HepG2 (cell line): ENCODE data around the gene TFDP1. TPM values are rescaled to one million over a fixed set of nuclear protein-coding genes. Genes with fewer than 3 reads are reported as not detected.

Experiments
- ATAC-seq: fragments of 200-7000 bp; cut with Tn5 transposase; 3 replicates; pipeline ENCODE4 v1.9.1; 2020; ENCODE audit warnings: mild to moderate bottlenecking, moderate library complexity
- BruUV-seq: library from RNA; stranded (reverse); fragments of 400-500 nt; replicated peaks from 2 replicates; lab custom pipeline; 2021; lab: Mats Ljungman, UMichigan
- CTCF ChIA-PET: fragments of 300-600 bp; formaldehyde crosslinking; extraction: SDS; loops from one replicate; lab custom pipeline; 2021; ENCODE audit warnings: low total read pairs, inconsistent platforms, low intra/inter-chr PET ratio; lab: Yijun Ruan, JAX
- POLR2A ChIA-PET: fragments of 350-600 bp; sonication (Branson Sonifier 250); formaldehyde crosslinking; loops from one replicate; lab custom pipeline; 2020; ENCODE audit warnings: antibody characterized with exemption, inconsistent platforms; lab: Yijun Ruan, JAX
- DNase-seq: peaks from one replicate; pipeline ENCODE4 v3.0.0-alpha.2; 2015; ENCODE audit warnings: low spot score
- FAIRE-seq: peaks from 3 replicates; lab custom pipeline; 2011; peaks lifted over from hg19 to GRCh38; lab: Jason Lieb, UNC
- H2AFZ ChIP-seq: one replicate; pipeline ENCODE4 v1.6.1; 2011; ENCODE audit warnings: low read length, inconsistent platforms
- H3K27ac ChIP-seq: fragments of 300-600 bp; 3 replicates; pipeline ENCODE4 v1.8.0; 2011; ENCODE audit warnings: mixed run types, mild to moderate bottlenecking, mixed read lengths, low read length, inconsistent platforms; ENCODE audit not compliant: insufficient read depth; ENCODE audit errors: extremely low read length
- H3K27me3 ChIP-seq, 2 experiments: fragments of 200-600 bp in 1 of 2; 2 replicates in 1 of 2; 3 replicates in 1 of 2; pipeline versions ENCODE4 v1.6.0 to v1.8.0; 2011; ENCODE audit warnings: low read length in 2 of 2, mild to moderate bottlenecking in 2 of 2, moderate library complexity in 2 of 2, inconsistent platforms in 1 of 2; ENCODE audit not compliant: insufficient read depth in 2 of 2, control insufficient read depth in 1 of 2
- H3K36me3 ChIP-seq, 2 experiments: fragments of 200-600 bp in 1 of 2; replicated peaks in 1 of 2; 2 replicates in 1 of 2; 3 replicates in 1 of 2; pipeline versions ENCODE4 v1.5.1 to v1.8.0; 2011; ENCODE audit warnings: low read length in 2 of 2, inconsistent platforms in 1 of 2; ENCODE audit not compliant: insufficient read depth in 2 of 2, control insufficient read depth in 1 of 2
- H3K4me1 ChIP-seq: 2 replicates; pipeline ENCODE4 v1.5.1; 2012; ENCODE audit warnings: low read length, inconsistent platforms; ENCODE audit not compliant: insufficient read depth
- H3K4me2 ChIP-seq: 2 replicates; pipeline ENCODE4 v1.6.0; 2011; ENCODE audit warnings: low read depth, low read length, inconsistent platforms
- H3K4me3 ChIP-seq, 3 experiments: fragments of 200-600 bp in 1 of 3; sonication (generic), shearing (Covaris generic) in 1 of 3; replicated peaks in 1 of 3; 2 replicates each; pipeline ENCODE4 v1.5.1; 2011 to 2016; ENCODE audit warnings: low read length in 3 of 3, inconsistent platforms in 2 of 3, low read depth in 2 of 3, mild to moderate bottlenecking in 2 of 3, control low read depth in 1 of 3, mixed read lengths in 1 of 3; ENCODE audit not compliant: insufficient read depth in 1 of 3
- H3K79me2 ChIP-seq: one replicate; pipeline ENCODE4 v1.6.1; 2011; ENCODE audit warnings: low read length, inconsistent platforms; ENCODE audit not compliant: insufficient read depth
- H3K9ac ChIP-seq: 2 replicates; pipeline ENCODE4 v1.6.0; 2011; ENCODE audit warnings: mild to moderate bottlenecking, low read depth, low read length, inconsistent platforms; ENCODE audit not compliant: insufficient read depth
- H3K9me3 ChIP-seq: 2 replicates; pipeline ENCODE4 v1.5.1; 2012; ENCODE audit warnings: mild to moderate bottlenecking, low read length
- H4K20me1 ChIP-seq: 2 replicates; pipeline ENCODE4 v1.6.0; 2011; ENCODE audit warnings: inconsistent platforms, mild to moderate bottlenecking, low read length, moderate library complexity; ENCODE audit not compliant: insufficient read depth
- AGO2 ChIP-seq: fragments of 200-400 bp; formaldehyde crosslinking; optimal IDR thresholded peaks from 2 replicates; pipeline ENCODE3; 2017; ENCODE audit warnings: mild to moderate bottlenecking, low read depth, low read length, moderate library complexity
- ZNF598 ChIP-seq: sonication (generic); formaldehyde crosslinking; IDR thresholded peaks from 2 replicates; pipeline ENCODE4 v1.5.1; 2020; ENCODE audit warnings: mild to moderate bottlenecking, missing genetic modification reagents, borderline replicate concordance
- WGBS: methylation state at CpG from one replicate; pipeline ENCODE4 v1.1.6; 2017; ENCODE audit warnings: low lambda C conversion rate; 5-methylcytosine and 5-hydroxymethylcytosine counted together
- in situ Hi-C: cut with HindIII; loops from 2 replicates; pipeline ENCODE4 v1.10.0; 2017; ENCODE audit warnings: low pct_unique_long_range_greater_than_20kb; ENCODE audit not compliant: extremely low pct_ligation_motif_present
- intact Hi-C: fragments of 100-400 bp; cut with micrococcal nuclease; formaldehyde crosslinking; loops from one replicate; pipeline ENCODE4 v1.10.0; 2022; ENCODE audit not compliant: unreplicated experiment
- polyA plus RNA-seq, 8 experiments: library from polyadenylated mRNA; depleted of rRNA in 3 of 8; stranded (reverse) in 7 of 8; unstranded in 1 of 8; fragments of >200 nt; fragmentation: Illumina TruSeq in 4 of 8; extraction: Trizol in 4 of 8; gene quantifications; 2 replicates each; pipeline versions ENCODE4 v1.2.1 to v1.2.3, GENCODE V29; 2011 to 2016; ENCODE audit warnings: low read depth in 4 of 8, missing spikeins in 1 of 8, mixed read lengths in 1 of 8; ENCODE audit not compliant: insufficient read depth in 1 of 8
- total RNA-seq, 5 experiments: library from RNA; depleted of rRNA; stranded (reverse); fragments of >200 nt; fragmentation: Illumina TruSeq; extraction: Trizol; gene quantifications; 2 replicates each; pipeline ENCODE4 v1.2.3, GENCODE V29; 2016; ENCODE audit warnings: low read depth in 1 of 5
- TF ChIP-seq, protein P1 (sequence below): sonication (generic); formaldehyde crosslinking; IDR thresholded peaks from 2 replicates; pipeline ENCODE4 v1.5.0; 2020; ENCODE audit warnings: mild to moderate bottlenecking, missing genetic modification reagents
- TF ChIP-seq, protein P2 (sequence below): sonication (generic); formaldehyde crosslinking; IDR thresholded peaks from 2 replicates; pipeline ENCODE4 v1.5.0; 2020; ENCODE audit warnings: missing genetic modification reagents
- TF ChIP-seq, protein P3 (sequence below): sonication (generic); formaldehyde crosslinking; conservative IDR thresholded peaks from 2 replicates; pipeline ENCODE4 v1.8.1; 2023; ENCODE audit warnings: missing genetic modification reagents
- TF ChIP-seq, protein P4 (sequence below): sonication (generic); formaldehyde crosslinking; conservative IDR thresholded peaks from 2 replicates; pipeline ENCODE4 v1.4.0; 2020; ENCODE audit warnings: missing genetic modification reagents

TFDP1 gene
- total and polyA plus RNA-seq, 2 of the 13 experiments (the other 11 are each of a cell fraction or from before 2014, with no cell fraction given) = 38.0 to 84.2 TPM

DNA sequence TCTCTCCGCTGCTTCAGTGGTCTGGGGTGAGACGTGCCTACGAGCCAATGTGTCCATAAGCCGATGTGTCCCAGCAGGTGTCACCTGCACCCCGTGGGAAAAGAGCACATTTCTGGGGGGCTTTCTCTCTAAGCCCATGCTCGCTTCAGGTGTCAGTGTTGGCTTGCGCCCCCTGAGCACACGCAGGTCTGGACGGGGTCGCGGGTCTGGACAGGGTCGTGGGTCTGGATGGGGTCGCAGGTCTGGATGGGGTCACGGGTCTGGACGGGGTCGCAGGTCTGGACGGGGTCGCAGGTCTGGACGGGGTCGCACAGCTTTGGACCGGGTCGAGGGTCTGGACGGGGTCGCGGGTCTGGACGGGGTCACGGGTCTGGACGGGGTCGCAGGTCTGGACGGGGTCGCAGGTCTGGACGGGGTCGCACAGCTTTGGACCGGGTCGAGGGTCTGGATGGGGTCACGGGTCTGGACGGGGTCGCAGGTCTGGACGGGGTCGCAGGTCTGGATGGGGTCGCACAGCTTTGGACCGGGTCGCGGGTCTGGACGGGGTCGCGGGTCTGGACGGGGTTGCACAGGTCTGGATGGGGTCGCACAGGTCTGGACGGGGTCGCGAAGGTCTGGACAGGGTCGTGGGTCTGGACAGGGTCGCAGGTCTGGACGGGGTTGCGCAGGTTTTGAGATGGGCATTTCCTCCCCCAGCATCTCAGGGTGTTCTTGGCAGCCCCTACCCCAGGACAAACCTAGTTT is 24.5 kb upstream of the TFDP1 start:
- no peak for FAIRE-seq
- no peak overlapping the region for H3K9ac ChIP-seq
- intact Hi-C loops = loop anchor here (5.0 kb wide), 1 partner anchor 68 kb away; the partner anchor contains the start of gene DCUN1D2
- WGBS = 87% methylated on average over 56 of the region's 56 CpGs
- H3K79me2 ChIP-seq = no peaks in the 10 kb centered on the region
- no peaks in the 10 kb centered on the region for H3K27me3 ChIP-seq
- no peaks in the 10 kb centered on the region for H4K20me1 ChIP-seq
- in situ Hi-C loops = loop anchor here (5.0 kb wide), 1 partner anchor 103 kb away; no protein-coding TSS in a partner anchor
- POLR2A ChIA-PET = no interaction called here
- H3K36me3 ChIP-seq = no peaks in the 10 kb centered on the region
- DNase-seq = no peak
- no peak overlapping the region for H3K27ac ChIP-seq
- no peak overlapping the region for H3K4me2 ChIP-seq
- TF ChIP-seq AGO2 = peak; percentile 20
- TF ChIP-seq, protein P1, sequence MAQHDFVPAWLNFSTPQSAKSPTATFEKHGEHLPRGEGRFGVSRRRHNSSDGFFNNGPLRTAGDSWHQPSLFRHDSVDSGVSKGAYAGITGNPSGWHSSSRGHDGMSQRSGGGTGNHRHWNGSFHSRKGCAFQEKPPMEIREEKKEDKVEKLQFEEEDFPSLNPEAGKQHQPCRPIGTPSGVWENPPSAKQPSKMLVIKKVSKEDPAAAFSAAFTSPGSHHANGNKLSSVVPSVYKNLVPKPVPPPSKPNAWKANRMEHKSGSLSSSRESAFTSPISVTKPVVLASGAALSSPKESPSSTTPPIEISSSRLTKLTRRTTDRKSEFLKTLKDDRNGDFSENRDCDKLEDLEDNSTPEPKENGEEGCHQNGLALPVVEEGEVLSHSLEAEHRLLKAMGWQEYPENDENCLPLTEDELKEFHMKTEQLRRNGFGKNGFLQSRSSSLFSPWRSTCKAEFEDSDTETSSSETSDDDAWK (CRISPR knock-in tag) = no peak
- TF ChIP-seq, all 625 proteins: peak for 1
- Histone ChIP-seq H3K4me3 (no peak overlapping the region), H3K4me1 (peaks cover 27% of the 10 kb centered on the region), H2AFZ (no peak overlapping the region), H3K9me3 (no peaks in the 10 kb centered on the region)
- BruUV-seq = no TSS peak
- no peak for ATAC-seq
- CTCF ChIA-PET = no interaction called here

DNA sequence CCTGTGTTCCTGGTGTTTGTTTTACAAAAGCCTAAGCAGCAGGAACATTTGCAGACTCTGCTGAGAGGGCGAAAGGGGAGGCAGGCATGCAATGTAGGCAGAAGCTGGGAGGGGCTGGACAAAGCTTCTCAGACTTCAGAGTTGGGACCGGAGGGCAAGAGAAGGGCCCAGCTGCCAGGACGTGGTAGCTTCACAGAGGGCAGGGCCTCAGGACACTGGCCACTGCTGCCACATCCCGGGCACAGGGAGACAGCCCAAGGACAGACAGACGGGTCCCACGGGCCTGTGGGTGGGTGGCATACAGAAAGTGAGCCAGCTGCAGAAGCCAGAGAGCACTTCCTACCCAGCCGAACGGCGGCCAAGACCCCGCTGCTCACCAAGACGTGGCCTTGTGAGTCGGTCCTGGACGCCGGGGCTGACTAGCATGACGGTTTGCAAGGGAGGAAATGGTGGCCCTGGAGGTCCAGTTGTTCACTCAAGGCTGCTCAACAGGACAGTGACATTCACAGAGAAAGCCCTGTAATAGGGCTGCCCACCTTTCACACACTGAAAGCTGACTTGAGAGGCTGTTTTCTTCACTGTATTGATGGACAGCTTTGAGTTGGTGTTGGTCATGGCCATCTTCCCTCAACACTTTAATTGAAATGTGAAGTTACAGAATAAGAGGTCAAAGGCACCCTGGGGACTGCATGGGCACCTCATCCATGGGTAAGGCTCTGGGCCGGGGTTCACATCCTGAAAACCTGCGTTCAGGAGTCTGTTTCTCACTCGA is 23.7 kb upstream of the TFDP1 start:
- no peaks in the 10 kb centered on the region for H4K20me1 ChIP-seq
- H3K9me3 ChIP-seq = no peaks in the 10 kb centered on the region
- ATAC-seq (no peak), DNase-seq (no peak), FAIRE-seq (no peak)
- no TSS peak for BruUV-seq
- no peak overlapping the region for H3K9ac ChIP-seq
- intact Hi-C loops (loop anchor here (5.0 kb wide), 1 partner anchor 69 kb away; the partner anchor contains the start of gene DCUN1D2), in situ Hi-C loops (loop anchor here (5.0 kb wide), 1 partner anchor 104 kb away; no protein-coding TSS in a partner anchor)
- H3K36me3 ChIP-seq = no peaks in the 10 kb centered on the region
- H3K4me1 ChIP-seq = peaks cover 27% of the 10 kb centered on the region
- H2AFZ ChIP-seq = no peak overlapping the region
- ChIA-PET POLR2A (no interaction called here), CTCF (interaction anchor here (1.4 kb wide), 1 partner anchor 103 kb away, joined by 4 read pairs; no protein-coding TSS in a partner anchor)
- H3K4me2 ChIP-seq = peak overlapping the region; percentile 88
- no peaks in the 10 kb centered on the region for H3K27me3 ChIP-seq
- H3K27ac ChIP-seq = no peak overlapping the region
- H3K79me2 ChIP-seq = no peaks in the 10 kb centered on the region
- 76% methylated on average over 16 of the region's 18 CpGs for WGBS
- H3K4me3 ChIP-seq = no peak overlapping the region
- TF ChIP-seq, protein P2, sequence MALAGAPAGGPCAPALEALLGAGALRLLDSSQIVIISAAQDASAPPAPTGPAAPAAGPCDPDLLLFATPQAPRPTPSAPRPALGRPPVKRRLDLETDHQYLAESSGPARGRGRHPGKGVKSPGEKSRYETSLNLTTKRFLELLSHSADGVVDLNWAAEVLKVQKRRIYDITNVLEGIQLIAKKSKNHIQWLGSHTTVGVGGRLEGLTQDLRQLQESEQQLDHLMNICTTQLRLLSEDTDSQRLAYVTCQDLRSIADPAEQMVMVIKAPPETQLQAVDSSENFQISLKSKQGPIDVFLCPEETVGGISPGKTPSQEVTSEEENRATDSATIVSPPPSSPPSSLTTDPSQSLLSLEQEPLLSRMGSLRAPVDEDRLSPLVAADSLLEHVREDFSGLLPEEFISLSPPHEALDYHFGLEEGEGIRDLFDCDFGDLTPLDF (CRISPR knock-in tag) = no peak
- TF ChIP-seq, protein P3, sequence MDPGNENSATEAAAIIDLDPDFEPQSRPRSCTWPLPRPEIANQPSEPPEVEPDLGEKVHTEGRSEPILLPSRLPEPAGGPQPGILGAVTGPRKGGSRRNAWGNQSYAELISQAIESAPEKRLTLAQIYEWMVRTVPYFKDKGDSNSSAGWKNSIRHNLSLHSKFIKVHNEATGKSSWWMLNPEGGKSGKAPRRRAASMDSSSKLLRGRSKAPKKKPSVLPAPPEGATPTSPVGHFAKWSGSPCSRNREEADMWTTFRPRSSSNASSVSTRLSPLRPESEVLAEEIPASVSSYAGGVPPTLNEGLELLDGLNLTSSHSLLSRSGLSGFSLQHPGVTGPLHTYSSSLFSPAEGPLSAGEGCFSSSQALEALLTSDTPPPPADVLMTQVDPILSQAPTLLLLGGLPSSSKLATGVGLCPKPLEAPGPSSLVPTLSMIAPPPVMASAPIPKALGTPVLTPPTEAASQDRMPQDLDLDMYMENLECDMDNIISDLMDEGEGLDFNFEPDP = 0 out of 2 replicates have a peak, but pooled peaks have one; percentile 53
- TF ChIP-seq, protein P4, sequence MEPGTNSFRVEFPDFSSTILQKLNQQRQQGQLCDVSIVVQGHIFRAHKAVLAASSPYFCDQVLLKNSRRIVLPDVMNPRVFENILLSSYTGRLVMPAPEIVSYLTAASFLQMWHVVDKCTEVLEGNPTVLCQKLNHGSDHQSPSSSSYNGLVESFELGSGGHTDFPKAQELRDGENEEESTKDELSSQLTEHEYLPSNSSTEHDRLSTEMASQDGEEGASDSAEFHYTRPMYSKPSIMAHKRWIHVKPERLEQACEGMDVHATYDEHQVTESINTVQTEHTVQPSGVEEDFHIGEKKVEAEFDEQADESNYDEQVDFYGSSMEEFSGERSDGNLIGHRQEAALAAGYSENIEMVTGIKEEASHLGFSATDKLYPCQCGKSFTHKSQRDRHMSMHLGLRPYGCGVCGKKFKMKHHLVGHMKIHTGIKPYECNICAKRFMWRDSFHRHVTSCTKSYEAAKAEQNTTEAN (CRISPR knock-in tag) = no peak
- no peak for TF ChIP-seq ZNF598
- TF ChIP-seq, all 625 proteins: peak for 1
